Stomach smooth muscle (tissue), 2 donors: ENCODE measurements around the gene PHRF1.

Source experiments
- H3K27ac ChIP-seq: one replicate; pipeline ENCODE4 v1.7.0; 2013; ENCODE audit warnings: mild to moderate bottlenecking, low read length, inconsistent platforms
- H3K27me3 ChIP-seq, 2 donors: one replicate each; pipeline ENCODE4 v1.7.0; 2013; ENCODE audit warnings: low read length in 2 of 2; ENCODE audit not compliant: insufficient read depth in 2 of 2, control insufficient read depth in 1 of 2
- H3K36me3 ChIP-seq, 2 donors: one replicate each; pipeline ENCODE4 v1.7.0; 2013; ENCODE audit warnings: low read length in 2 of 2; ENCODE audit not compliant: control insufficient read depth in 2 of 2, insufficient read depth in 2 of 2
- H3K4me1 ChIP-seq: one replicate; pipeline ENCODE4 v1.7.0; 2013; ENCODE audit warnings: low read length; ENCODE audit not compliant: control insufficient read depth, insufficient read depth
- H3K4me3 ChIP-seq, 2 donors: one replicate each; pipeline ENCODE4 v1.7.0; 2013; ENCODE audit warnings: low read length in 2 of 2
- H3K9ac ChIP-seq, 2 donors: one replicate each; pipeline ENCODE4 v1.7.0; 2013; ENCODE audit warnings: low read length in 2 of 2, mild to moderate bottlenecking in 1 of 2
- H3K9me3 ChIP-seq, 2 donors: one replicate each; pipeline ENCODE4 v1.7.0; 2013; ENCODE audit warnings: low read length in 2 of 2; ENCODE audit not compliant: control insufficient read depth in 2 of 2
- donor health status: healthy.
- donor health status: Pancreatic carcinoma.

PHRF1 gene

DNA sequence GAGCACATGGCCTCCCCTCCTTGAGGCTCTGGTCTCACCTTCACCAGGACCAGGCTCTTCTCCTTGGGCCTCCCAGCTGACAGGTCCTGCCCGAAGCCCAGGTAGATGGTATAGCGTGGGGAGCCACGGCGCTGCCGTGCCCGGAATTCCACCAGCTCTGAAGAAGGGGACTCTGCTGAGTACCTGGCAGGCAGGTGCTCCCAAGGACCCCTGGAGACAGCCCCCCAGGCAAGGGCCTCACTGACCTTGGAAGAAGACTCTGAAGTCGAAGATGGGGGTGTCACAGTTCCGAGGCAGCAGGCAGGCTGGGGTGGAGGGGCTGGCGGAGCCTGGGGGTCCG, 36.7 kb downstream of the PHRF1 start:
- Histone ChIP-seq H3K9me3 (no peaks in the 10 kb centered on the region), H3K4me1 (peaks cover 11% of the 10 kb centered on the region), H3K27ac (no peak overlapping the region), H3K27me3 (no peaks in the 10 kb centered on the region), H3K4me3 (no peak overlapping the region), H3K36me3 (peaks cover 20 to 24% of the 10 kb centered on the region in 2 donors), H3K9ac (no peak overlapping the region)

GRCh38 chr11:613369-613968, 37.2 kb downstream of the PHRF1 start:
- H3K4me3 ChIP-seq, result no peak overlapping the region
- H3K9ac ChIP-seq, result no peak overlapping the region
- no peaks in the 10 kb centered on the region for H3K27me3 ChIP-seq
- H3K36me3 ChIP-seq, result peaks cover 19 to 20% of the 10 kb centered on the region in 2 donors
- no peaks in the 10 kb centered on the region for H3K9me3 ChIP-seq
- no peak overlapping the region for H3K27ac ChIP-seq
- H3K4me1 ChIP-seq, result peaks cover 11% of the 10 kb centered on the region

DNA sequence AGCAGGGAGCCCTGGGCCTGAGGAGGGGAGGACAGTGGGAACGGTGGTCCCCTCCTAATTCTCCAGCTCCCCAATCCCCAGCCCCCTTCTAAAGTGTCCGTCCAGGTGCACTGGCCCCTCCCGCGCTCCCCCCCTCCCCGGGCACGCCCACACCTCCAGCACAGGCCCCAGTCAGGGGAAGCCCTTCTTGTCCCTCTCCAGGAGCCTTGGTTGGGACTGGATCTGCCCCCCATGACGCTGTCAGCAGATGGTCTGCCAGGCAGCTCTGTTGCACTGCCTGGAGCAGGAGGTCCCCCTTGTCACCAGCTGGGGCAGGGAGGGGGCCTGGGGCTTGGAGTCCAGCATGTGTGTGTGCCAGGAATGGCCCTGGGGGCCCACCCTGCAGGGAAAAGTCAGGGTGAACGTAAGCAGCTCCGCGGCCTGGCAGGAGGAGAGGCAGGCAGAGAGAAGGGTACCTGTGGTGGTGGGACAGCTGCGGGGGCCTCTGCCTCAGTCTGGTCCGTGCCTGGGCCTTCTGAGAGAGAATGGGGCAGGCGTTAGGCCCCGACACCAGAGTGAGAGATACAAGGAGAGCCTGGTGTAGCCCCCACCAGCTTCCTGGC, 37.9 kb downstream of the PHRF1 start:
- H3K4me1 ChIP-seq, result peaks cover 11% of the 10 kb centered on the region
- H3K4me3 ChIP-seq, result no peak overlapping the region
- H3K27me3 ChIP-seq, result no peaks in the 10 kb centered on the region
- no peak overlapping the region for H3K27ac ChIP-seq
- H3K36me3 ChIP-seq, result peaks cover 16 to 20% of the 10 kb centered on the region in 2 donors
- no peaks in the 10 kb centered on the region for H3K9me3 ChIP-seq
- no peak overlapping the region for H3K9ac ChIP-seq

DNA sequence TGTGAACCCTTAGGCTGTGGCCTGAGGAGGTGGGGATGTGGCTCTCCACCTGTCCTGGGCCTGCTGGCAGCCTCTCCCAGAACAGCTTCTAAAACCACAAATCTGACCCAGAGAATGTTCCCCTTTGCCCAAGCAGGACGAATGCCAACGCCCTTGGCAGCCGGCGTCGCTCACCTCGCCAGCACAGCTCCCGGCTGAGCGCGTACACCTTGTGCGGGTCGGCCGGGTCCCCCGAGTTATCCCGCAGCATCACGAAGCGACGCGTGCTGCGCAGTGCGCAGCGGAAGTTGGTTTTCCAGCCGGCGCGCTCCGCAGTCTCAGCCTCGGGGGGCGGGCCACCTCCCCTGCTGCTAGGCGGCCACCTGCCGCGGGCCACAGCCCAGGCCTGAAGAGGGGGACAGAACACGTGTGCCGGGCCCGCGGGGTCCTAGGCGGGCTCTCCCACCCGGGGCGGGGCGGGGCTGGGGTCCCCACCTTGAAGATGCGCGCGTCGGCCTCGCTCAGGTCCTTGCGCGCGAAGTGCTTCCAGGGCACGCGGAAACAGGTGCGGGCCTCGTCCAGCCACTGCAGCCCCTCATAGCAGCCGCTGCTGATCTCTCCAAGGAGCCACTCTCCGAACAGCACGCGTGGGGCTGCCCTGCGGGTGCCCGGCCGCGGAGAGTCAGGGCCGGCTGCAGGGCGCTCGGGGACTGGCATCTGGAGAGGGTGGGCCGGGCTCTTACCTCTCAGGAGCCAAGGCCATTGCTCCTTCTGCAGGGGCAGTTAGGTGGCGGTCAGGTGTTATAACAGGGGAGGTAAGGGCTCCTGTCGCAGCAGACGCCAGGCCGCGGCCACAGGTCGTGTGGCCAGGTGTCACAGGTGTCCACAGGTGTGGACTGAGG, 38.6 kb downstream of the PHRF1 start:
- Histone ChIP-seq H3K27me3 (no peaks in the 10 kb centered on the region), H3K9ac (peak overlapping the region; percentile 69 to 87), H3K27ac (peak overlapping the region; percentile 87), H3K9me3 (no peaks in the 10 kb centered on the region), H3K4me3 (peak overlapping the region; percentile 63 to 86), H3K4me1 (peaks cover 11% of the 10 kb centered on the region), H3K36me3 (peaks cover 16 to 20% of the 10 kb centered on the region in 2 donors)

GRCh38 chr11:615504-616319, 39.4 kb downstream of the PHRF1 start, which contains the start of gene IRF7:
TSS of gene IRF7 (minus strand) at chr11:615950. CDS start at chr11:615364, 586 bp downstream.
- Histone ChIP-seq H3K4me3 (peak within 1 kb of the TSS; percentile 63 to 86), H3K36me3 (peaks cover 14% of the 10 kb centered on the region in 2 donors), H3K9ac (peak within 1 kb of the TSS; percentile 69 to 87), H3K9me3 (no peaks in the 10 kb centered on the region), H3K4me1 (peaks cover 11% of the 10 kb centered on the region), H3K27me3 (no peaks in the 10 kb centered on the region), H3K27ac (peak within 1 kb of the TSS; percentile 87)

DNA sequence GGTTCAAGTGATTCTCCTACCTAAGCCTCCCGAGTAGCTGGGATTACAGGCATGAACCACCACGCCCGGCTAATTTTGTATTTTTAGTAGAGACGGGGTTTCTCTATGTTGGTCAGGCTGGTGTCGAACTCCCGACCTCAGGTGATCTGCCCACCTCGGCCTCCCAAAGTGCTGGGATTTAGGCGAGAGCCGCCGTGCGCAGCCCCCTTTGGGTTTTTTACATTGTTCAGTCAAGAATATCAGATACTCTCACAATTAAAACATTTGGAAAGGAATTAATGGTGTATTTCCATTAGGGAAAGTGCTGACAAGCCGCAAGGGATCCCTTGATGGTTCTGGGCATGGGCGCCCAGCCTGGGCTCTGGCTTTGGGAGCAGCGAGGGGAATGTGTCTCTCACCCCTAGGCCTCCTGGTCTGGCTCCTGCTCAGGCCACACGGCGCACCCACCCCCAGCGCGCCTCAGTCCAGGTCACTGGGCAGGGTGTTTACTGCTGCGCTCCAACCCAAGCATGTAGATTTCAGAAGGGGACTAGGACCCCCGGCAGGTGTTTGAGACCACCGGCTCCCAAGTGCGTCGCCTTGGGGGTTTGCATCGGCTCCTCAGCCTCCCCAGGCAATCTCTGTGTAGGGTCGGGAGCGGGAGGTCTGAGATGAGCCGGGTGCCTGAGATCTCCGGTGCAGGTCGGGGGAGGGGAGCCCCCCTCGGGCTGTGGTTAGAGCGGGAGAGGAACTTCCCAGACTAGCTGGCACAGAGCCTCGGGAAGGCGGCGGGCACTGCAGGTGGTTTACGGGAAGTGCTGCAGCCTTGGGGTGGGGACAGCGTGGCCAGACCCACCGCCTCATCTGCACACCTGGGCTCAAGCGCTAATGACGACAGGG, 40.3 kb downstream of the PHRF1 start:
- H3K27me3 ChIP-seq, result no peaks in the 10 kb centered on the region
- H3K4me1 ChIP-seq, result peaks cover 11% of the 10 kb centered on the region
- peaks cover 7 to 11% of the 10 kb centered on the region in 2 donors for H3K36me3 ChIP-seq
- H3K27ac ChIP-seq, result no peak overlapping the region
- H3K4me3 ChIP-seq, result peak overlapping the region in 1 of 2 donors; percentile 86
- H3K9me3 ChIP-seq, result no peaks in the 10 kb centered on the region
- H3K9ac ChIP-seq, result no peak overlapping the region

GRCh38 chr11:617199-617911, 41.1 kb downstream of the PHRF1 start:
- Histone ChIP-seq H3K27ac (no peak overlapping the region), H3K9ac (no peak overlapping the region), H3K4me3 (no peak overlapping the region), H3K27me3 (no peaks in the 10 kb centered on the region), H3K4me1 (peaks cover 11% of the 10 kb centered on the region), H3K9me3 (no peaks in the 10 kb centered on the region), H3K36me3 (peaks cover 6% of the 10 kb centered on the region in 2 donors)

DNA sequence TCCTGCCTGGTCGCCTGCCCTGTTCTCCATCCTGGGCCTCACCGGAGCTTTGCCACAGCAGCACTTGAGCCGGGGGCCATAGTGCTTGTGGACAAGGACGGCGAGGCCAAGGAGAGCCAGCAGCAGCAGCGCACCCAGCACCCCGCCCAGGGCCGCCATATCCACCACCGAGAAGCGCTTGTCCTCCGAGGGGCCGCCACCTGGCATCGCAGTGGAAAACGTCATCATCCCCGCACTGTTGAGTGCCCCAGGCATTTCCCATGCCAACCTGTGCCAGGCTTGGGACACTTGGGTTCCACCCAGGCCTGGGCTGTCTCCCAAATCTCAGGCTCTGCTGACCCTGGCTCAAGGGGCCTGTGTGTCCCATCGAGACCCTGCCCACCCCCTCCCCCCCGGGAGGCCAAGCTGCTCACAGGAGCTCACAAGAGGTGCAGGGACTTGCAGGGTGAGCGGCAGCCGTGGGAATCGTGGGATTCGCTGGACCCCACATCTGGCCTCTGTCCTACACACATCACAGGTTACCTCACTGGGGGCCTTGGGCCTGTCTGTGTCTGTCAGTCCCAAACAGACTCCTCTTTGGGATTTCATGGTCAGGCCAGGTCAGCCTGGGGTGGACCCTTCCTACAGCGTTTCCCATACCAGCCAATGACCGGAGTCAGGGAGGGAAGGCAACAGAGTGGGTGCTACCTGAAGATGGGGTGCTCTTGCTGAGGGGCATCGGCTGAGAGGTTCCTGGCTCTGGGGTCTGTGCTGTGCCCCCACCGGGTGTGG, 41.8 kb downstream of the PHRF1 start:
- H3K36me3 ChIP-seq, result no peaks in the 10 kb centered on the region
- H3K9me3 ChIP-seq, result no peaks in the 10 kb centered on the region
- H3K4me3 ChIP-seq, result no peak overlapping the region
- H3K9ac ChIP-seq, result no peak overlapping the region
- peaks cover 11% of the 10 kb centered on the region for H3K4me1 ChIP-seq
- no peaks in the 10 kb centered on the region for H3K27me3 ChIP-seq
- no peak overlapping the region for H3K27ac ChIP-seq
